ACC112 (cell line): ENCODE results near the gene ZCCHC14.
"Not testable (repeated sequence)": the region's sequence is repeated elsewhere in the genome, so short reads cannot be mapped to it uniquely, and the experiment has no call there.

Experiments
- H2AFZ ChIP-seq: fragments of 200-600 bp; sonication (generic); one replicate; pipeline ENCODE4 v1.6.0; 2017; ENCODE audit warnings: antibody characterized with exemption, low read length; ENCODE audit not compliant: unreplicated experiment
- H3K27ac ChIP-seq: fragments of 200-600 bp; sonication (generic); 2 replicates; pipeline ENCODE4 v1.5.1; 2014; ENCODE audit warnings: low read depth, mild to moderate bottlenecking, antibody characterized with exemption, low read length, moderate library complexity
- H3K27me3 ChIP-seq: fragments of 200-600 bp; sonication (generic); 2 replicates; pipeline ENCODE4 v1.6.1; 2014; ENCODE audit warnings: mild to moderate bottlenecking, antibody characterized with exemption, low read length, moderate library complexity, mixed read lengths; ENCODE audit not compliant: insufficient read depth
- H3K36me3 ChIP-seq: fragments of 200-600 bp; sonication (generic); 2 replicates; pipeline ENCODE4 v1.6.1; 2016; ENCODE audit warnings: mild to moderate bottlenecking, antibody characterized with exemption, low read length, moderate library complexity, mixed read lengths; ENCODE audit not compliant: insufficient read depth
- H3K4me1 ChIP-seq: fragments of 200-600 bp; sonication (generic); one replicate; pipeline ENCODE4 v1.6.1; 2016; ENCODE audit warnings: low read length, mixed read lengths; ENCODE audit not compliant: insufficient read depth, unreplicated experiment, control insufficient read depth
- H3K4me3 ChIP-seq: fragments of 200-600 bp; sonication (generic); 2 replicates; pipeline ENCODE4 v1.5.1; 2014; ENCODE audit warnings: mild to moderate bottlenecking, low read depth, low read length
- H3K79me2 ChIP-seq: fragments of 200-600 bp; sonication (generic); one replicate; pipeline ENCODE4 v1.6.0; 2016; ENCODE audit warnings: low read length; ENCODE audit not compliant: control insufficient read depth, unreplicated experiment, insufficient read depth

The ZCCHC14 gene

GRCh38 chr16:87497023-87497766 lies 4.4 kb upstream of the ZCCHC14 start:
- H3K4me3 ChIP-seq, H3K36me3 ChIP-seq, H3K79me2 ChIP-seq, H3K27me3 ChIP-seq, H2AFZ ChIP-seq, H3K27ac ChIP-seq: not testable (repeated sequence)
- peaks cover 18% of the 10 kb centered on the region for H3K4me1 ChIP-seq

- no peak overlapping the region for H3K4me3 ChIP-seq
- H3K27ac ChIP-seq = no peak overlapping the region
Measured at GRCh38 chr16:87496447-87496801, 3.6 kb upstream of the ZCCHC14 start.

GRCh38 chr16:87495578-87496446 lies 3.0 kb upstream of the ZCCHC14 start:
- no peak overlapping the region for H2AFZ ChIP-seq
- no peak overlapping the region for H3K27ac ChIP-seq
- no peaks in the 10 kb centered on the region for H3K27me3 ChIP-seq
- peaks cover 12% of the 10 kb centered on the region for H3K79me2 ChIP-seq
- no peaks in the 10 kb centered on the region for H3K36me3 ChIP-seq
- no peak overlapping the region for H3K4me3 ChIP-seq
- H3K4me1 ChIP-seq = peaks cover 18% of the 10 kb centered on the region

More at GRCh38 chr16:87496447-87496801, 3.6 kb upstream of the ZCCHC14 start:
- no peaks in the 10 kb centered on the region for H3K27me3 ChIP-seq
- peaks cover 18% of the 10 kb centered on the region for H3K4me1 ChIP-seq
- H2AFZ ChIP-seq = no peak overlapping the region
- H3K36me3 ChIP-seq = no peaks in the 10 kb centered on the region
- H3K79me2 ChIP-seq = peaks cover 6% of the 10 kb centered on the region

- no peaks in the 10 kb centered on the region for H3K27me3 ChIP-seq
- H3K36me3 ChIP-seq = no peaks in the 10 kb centered on the region
- peaks cover 15% of the 10 kb centered on the region for H3K4me1 ChIP-seq
- no peak overlapping the region for H2AFZ ChIP-seq
- peaks cover 31% of the 10 kb centered on the region for H3K79me2 ChIP-seq
- no peak overlapping the region for H3K27ac ChIP-seq
- peak overlapping the region; percentile 73 for H3K4me3 ChIP-seq
Measured at GRCh38 chr16:87493608-87494280, 920 bp upstream of the ZCCHC14 start.

GRCh38 chr16:87492291-87492630 lies 563 bp downstream of the ZCCHC14 start:
- H3K27me3 ChIP-seq = no peaks in the 10 kb centered on the region
- no peak overlapping the region for H2AFZ ChIP-seq
- peaks cover 9% of the 10 kb centered on the region for H3K4me1 ChIP-seq
- H3K36me3 ChIP-seq = no peaks in the 10 kb centered on the region
- peak overlapping the region; percentile 79; the same call in 1 of the 2 replicates for H3K4me3 ChIP-seq
- H3K27ac ChIP-seq = no peak overlapping the region
- H3K79me2 ChIP-seq = peaks cover 46% of the 10 kb centered on the region

- no peaks in the 10 kb centered on the region for H3K36me3 ChIP-seq
- no peaks in the 10 kb centered on the region for H3K27me3 ChIP-seq
- peak overlapping the region; percentile 79 for H3K4me3 ChIP-seq
- no peak overlapping the region for H3K27ac ChIP-seq
- no peak overlapping the region for H2AFZ ChIP-seq
- peaks cover 13% of the 10 kb centered on the region for H3K4me1 ChIP-seq
- peaks cover 51% of the 10 kb centered on the region for H3K79me2 ChIP-seq
Measured at GRCh38 chr16:87491522-87492290, 1.1 kb downstream of the ZCCHC14 start.

GRCh38 chr16:87490799-87491521 lies 1.9 kb downstream of the ZCCHC14 start:
- not testable (repeated sequence) for H2AFZ ChIP-seq, H3K27me3 ChIP-seq, H3K36me3 ChIP-seq, H3K27ac ChIP-seq
- peaks cover 19% of the 10 kb centered on the region for H3K4me1 ChIP-seq
- peaks cover 58% of the 10 kb centered on the region for H3K79me2 ChIP-seq
- peak overlapping the region; percentile 79 for H3K4me3 ChIP-seq

GRCh38 chr16:87490096-87490798 lies 2.6 kb downstream of the ZCCHC14 start:
- H3K4me1 ChIP-seq = peaks cover 26% of the 10 kb centered on the region
- H3K4me3 ChIP-seq = peak overlapping the region; percentile 79
- H3K79me2 ChIP-seq = peaks cover 59% of the 10 kb centered on the region

GRCh38 chr16:87489434-87490045 lies 3.3 kb downstream of the ZCCHC14 start:
- peak overlapping the region; percentile 79 for H3K4me3 ChIP-seq
- no peaks in the 10 kb centered on the region for H3K36me3 ChIP-seq
- peaks cover 34% of the 10 kb centered on the region for H3K4me1 ChIP-seq
- no peak overlapping the region for H3K27ac ChIP-seq
- no peak overlapping the region for H2AFZ ChIP-seq
- H3K79me2 ChIP-seq = peaks cover 63% of the 10 kb centered on the region
- no peaks in the 10 kb centered on the region for H3K27me3 ChIP-seq

More at GRCh38 chr16:87490096-87490798, 2.6 kb downstream of the ZCCHC14 start:
- Histone ChIP-seq H3K27me3 (no peaks in the 10 kb centered on the region), H2AFZ (no peak overlapping the region), H3K36me3 (no peaks in the 10 kb centered on the region), H3K27ac (no peak overlapping the region; the same call in 1 of the 2 replicates)
